Measurements from ENCODE around the gene GLCCI1.

GLCCI1 gene

GRCh38 chr7:8135417-8135816, 166.8 kb downstream of the GLCCI1 start:
- Histone ChIP-seq H3K27me3 (ENCODE audit: control insufficient read depth, insufficient read depth, low read length, poor library complexity, severe bottlenecking) (no peaks in the 10 kb centered on the region), H3K36me3 (ENCODE audit: control insufficient read depth, insufficient read depth, low read length) (no peaks in the 10 kb centered on the region), H3K4me1 (ENCODE audit: control insufficient read depth, insufficient read depth, low read length) (no peaks in the 10 kb centered on the region), H3K4me3 (ENCODE audit: insufficient read depth, low read depth, low read length) (no peak overlapping the region), H3K9me3 (ENCODE audit: control insufficient read depth, low read length) (no peaks in the 10 kb centered on the region), H3K27ac (ENCODE audit: insufficient read depth, low read depth, low read length, poor library complexity, severe bottlenecking) (no peak overlapping the region)
- WGBS, 2 experiments, result 98% methylated on average over 3 of the region's 3 CpGs

- Histone ChIP-seq H3K27ac (ENCODE audit: insufficient read depth, low read depth, low read length, poor library complexity, severe bottlenecking) (no peak overlapping the region), H3K4me3 (ENCODE audit: insufficient read depth, low read depth, low read length) (no peak overlapping the region), H3K36me3 (ENCODE audit: control insufficient read depth, insufficient read depth, low read length) (no peaks in the 10 kb centered on the region), H3K27me3 (ENCODE audit: control insufficient read depth, insufficient read depth, low read length, poor library complexity, severe bottlenecking) (no peaks in the 10 kb centered on the region), H3K9me3 (ENCODE audit: control insufficient read depth, low read length) (no peaks in the 10 kb centered on the region), H3K4me1 (ENCODE audit: control insufficient read depth, insufficient read depth, low read length) (no peaks in the 10 kb centered on the region)
- WGBS, 2 experiments, result 88 to 91% methylated on average over 12 of the region's 12 CpGs
Measured at GRCh38 chr7:8136051-8136730, 167.6 kb downstream of the GLCCI1 start.

All from ectodermal cell (in vitro differentiated cells).